Measurements from ENCODE around the gene SCGN. TPM values are rescaled to one million over a fixed set of nuclear protein-coding genes. Genes with fewer than 3 reads are reported as not detected.

Gene SCGN
- total and polyA plus RNA-seq, 2 of the 4 experiments (the other 2 are of a cell fraction) = not detected

- no peaks in the 10 kb centered on the region for H3K9me3 ChIP-seq (ENCODE audit: control insufficient read depth, insufficient read depth, low read length)
- no peak overlapping the region for H4K5ac ChIP-seq (ENCODE audit: low read depth, low read length)
- H2AK5ac ChIP-seq (ENCODE audit: low read depth, low read length) = no peak overlapping the region
- no peak overlapping the region for H4K8ac ChIP-seq (ENCODE audit: low read depth in 2 of 2, low read length in 2 of 2)
- H3K4ac ChIP-seq (ENCODE audit: low read depth, low read length) = no peak overlapping the region
- H3K14ac ChIP-seq (replicated peaks; ENCODE audit: low read depth, low read length) = no peak overlapping the region
- no peak overlapping the region for H3K56ac ChIP-seq (ENCODE audit: extremely low read depth, insufficient read depth, low read length)
- ATAC-seq (ENCODE audit: low read depth) (no peak), DNase-seq (no peak)
- H2AK9ac ChIP-seq (replicated peaks; ENCODE audit: low read depth, low read length, poor library complexity) = no peak overlapping the region
- intact Hi-C loops (cut with micrococcal nuclease) (no loop called here), dilution Hi-C loops (cut with HindIII; ENCODE audit: low sequenced_read_pairs, unreplicated experiment) (no loop called here), in situ Hi-C loops (cut with MboI; ENCODE audit: low sequenced_read_pairs) (no loop called here)
- BruUV-seq (replicated peaks) = no TSS peak
- H3K36me3 ChIP-seq (ENCODE audit: control insufficient read depth, insufficient read depth, low read length) = no peaks in the 10 kb centered on the region
- H3K4me1 ChIP-seq (ENCODE audit: control insufficient read depth, insufficient read depth, low read length) = no peaks in the 10 kb centered on the region
- H3K18ac ChIP-seq (ENCODE audit: low read depth, low read length) = no peak overlapping the region
- no peak overlapping the region for H2BK5ac ChIP-seq (ENCODE audit: low read depth, low read length, poor library complexity, severe bottlenecking)
- CTCF ChIA-PET = no interaction called here
- H3K27me3 ChIP-seq (ENCODE audit: control insufficient read depth, insufficient read depth, low read length) = no peaks in the 10 kb centered on the region
- H3K4me3 ChIP-seq (ENCODE audit: insufficient read depth, low read depth, low read length) = no peak overlapping the region
- H2BK120ac ChIP-seq (ENCODE audit: low read depth, low read length) = no peak overlapping the region
- no peak overlapping the region for H3K23ac ChIP-seq (ENCODE audit: low read depth, low read length)
- no peak overlapping the region for H2BK15ac ChIP-seq (ENCODE audit: low read depth, low read length)
- H4K91ac ChIP-seq (ENCODE audit: insufficient read depth, low read depth, low read length) = no peak overlapping the region
- TF ChIP-seq FOS (IDR thresholded peaks at IDR 0.05; ENCODE audit: low read depth, low read length) = no peak
- no peak for TF ChIP-seq MAFK (IDR thresholded peaks at IDR 0.05; ENCODE audit: low read depth, low read length)
- no peak for TF ChIP-seq SMC3 (IDR thresholded peaks at IDR 0.05; ENCODE audit: low read depth, low read length)
- no peak for TF ChIP-seq CEBPB (IDR thresholded peaks at IDR 0.05; ENCODE audit: low read depth, low read length)
- TF ChIP-seq POLR2A (IDR thresholded peaks at IDR 0.05; ENCODE audit: low read depth, low read length) = no peak
- TF ChIP-seq CHD1 (IDR thresholded peaks at IDR 0.05; ENCODE audit: low read depth, low read length) = no peak
- no peak for TF ChIP-seq RFX5 (IDR thresholded peaks at IDR 0.05; ENCODE audit: low read depth, low read length)
- TF ChIP-seq, protein P1, sequence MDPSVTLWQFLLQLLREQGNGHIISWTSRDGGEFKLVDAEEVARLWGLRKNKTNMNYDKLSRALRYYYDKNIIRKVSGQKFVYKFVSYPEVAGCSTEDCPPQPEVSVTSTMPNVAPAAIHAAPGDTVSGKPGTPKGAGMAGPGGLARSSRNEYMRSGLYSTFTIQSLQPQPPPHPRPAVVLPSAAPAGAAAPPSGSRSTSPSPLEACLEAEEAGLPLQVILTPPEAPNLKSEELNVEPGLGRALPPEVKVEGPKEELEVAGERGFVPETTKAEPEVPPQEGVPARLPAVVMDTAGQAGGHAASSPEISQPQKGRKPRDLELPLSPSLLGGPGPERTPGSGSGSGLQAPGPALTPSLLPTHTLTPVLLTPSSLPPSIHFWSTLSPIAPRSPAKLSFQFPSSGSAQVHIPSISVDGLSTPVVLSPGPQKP (IDR thresholded peaks at IDR 0.05; ENCODE audit: borderline replicate concordance, low read depth, low read length) = no peak
- no peak for TF ChIP-seq MAZ (IDR thresholded peaks at IDR 0.05; ENCODE audit: borderline replicate concordance, low read depth, low read length)
- no peak for TF ChIP-seq NFE2L2 (IDR thresholded peaks at IDR 0.05; ENCODE audit: low read depth, low read length)
- TF ChIP-seq, protein P2, sequence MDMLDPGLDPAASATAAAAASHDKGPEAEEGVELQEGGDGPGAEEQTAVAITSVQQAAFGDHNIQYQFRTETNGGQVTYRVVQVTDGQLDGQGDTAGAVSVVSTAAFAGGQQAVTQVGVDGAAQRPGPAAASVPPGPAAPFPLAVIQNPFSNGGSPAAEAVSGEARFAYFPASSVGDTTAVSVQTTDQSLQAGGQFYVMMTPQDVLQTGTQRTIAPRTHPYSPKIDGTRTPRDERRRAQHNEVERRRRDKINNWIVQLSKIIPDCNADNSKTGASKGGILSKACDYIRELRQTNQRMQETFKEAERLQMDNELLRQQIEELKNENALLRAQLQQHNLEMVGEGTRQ (IDR thresholded peaks at IDR 0.05; ENCODE audit: low read depth, low read length) = no peak
- TF ChIP-seq, protein P3, sequence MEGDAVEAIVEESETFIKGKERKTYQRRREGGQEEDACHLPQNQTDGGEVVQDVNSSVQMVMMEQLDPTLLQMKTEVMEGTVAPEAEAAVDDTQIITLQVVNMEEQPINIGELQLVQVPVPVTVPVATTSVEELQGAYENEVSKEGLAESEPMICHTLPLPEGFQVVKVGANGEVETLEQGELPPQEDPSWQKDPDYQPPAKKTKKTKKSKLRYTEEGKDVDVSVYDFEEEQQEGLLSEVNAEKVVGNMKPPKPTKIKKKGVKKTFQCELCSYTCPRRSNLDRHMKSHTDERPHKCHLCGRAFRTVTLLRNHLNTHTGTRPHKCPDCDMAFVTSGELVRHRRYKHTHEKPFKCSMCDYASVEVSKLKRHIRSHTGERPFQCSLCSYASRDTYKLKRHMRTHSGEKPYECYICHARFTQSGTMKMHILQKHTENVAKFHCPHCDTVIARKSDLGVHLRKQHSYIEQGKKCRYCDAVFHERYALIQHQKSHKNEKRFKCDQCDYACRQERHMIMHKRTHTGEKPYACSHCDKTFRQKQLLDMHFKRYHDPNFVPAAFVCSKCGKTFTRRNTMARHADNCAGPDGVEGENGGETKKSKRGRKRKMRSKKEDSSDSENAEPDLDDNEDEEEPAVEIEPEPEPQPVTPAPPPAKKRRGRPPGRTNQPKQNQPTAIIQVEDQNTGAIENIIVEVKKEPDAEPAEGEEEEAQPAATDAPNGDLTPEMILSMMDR (conservative IDR thresholded peaks at IDR 0.05; ENCODE audit: low read depth, low read length) = no peak
- TF ChIP-seq RAD21 (IDR thresholded peaks at IDR 0.05; ENCODE audit: low read length) = no peak
- TF ChIP-seq BHLHE40 (IDR thresholded peaks at IDR 0.05; ENCODE audit: low read depth, low read length) = no peak
- no peak for TF ChIP-seq RCOR1 (IDR thresholded peaks at IDR 0.05; ENCODE audit: insufficient replicate concordance, low read length)
- TF ChIP-seq MXI1 (IDR thresholded peaks at IDR 0.05; ENCODE audit: borderline replicate concordance, low read depth, low read length) = no peak
- no peak overlapping the region for H3K4me2 ChIP-seq (ENCODE audit: low read depth, low read length)
- no peak overlapping the region for H3K9ac ChIP-seq (ENCODE audit: low read depth, low read length)
- no peaks in the 10 kb centered on the region for H3K9me1 ChIP-seq (ENCODE audit: insufficient read depth, low read length)
- H4K20me1 ChIP-seq (ENCODE audit: insufficient read depth, low read length) = no peaks in the 10 kb centered on the region
- POLR2A ChIA-PET (ENCODE audit: unreplicated experiment) = no interaction called here
- no peak overlapping the region for H2AFZ ChIP-seq (replicated peaks; ENCODE audit: low read length, poor library complexity)
- H3K27ac ChIP-seq (ENCODE audit: insufficient read depth, low read length) = no peak overlapping the region
- no peaks in the 10 kb centered on the region for H3K79me1 ChIP-seq (ENCODE audit: low read depth in 1 of 2, low read length in 2 of 2)
- H2BK20ac ChIP-seq (ENCODE audit: low read depth, low read length) = no peak overlapping the region
These were observed 34.8 kb downstream of the SCGN start for GRCh38 chr6:25686856-25687255.
